GM10266 (cell line): ENCODE results near the gene PRELID3B.

Source experiments
- DNase-seq: peaks from one replicate; pipeline ENCODE4 v3.0.0; 2012; ENCODE audit errors: extremely low spot score
- TF ChIP-seq, protein P1 (sequence below): IDR thresholded peaks from 2 replicates; pipeline ENCODE4 v1.5.1; 2012; ENCODE audit warnings: mild to moderate bottlenecking, low read depth; ENCODE audit not compliant: control insufficient read depth, insufficient read depth; ENCODE audit errors: missing control alignments

Gene PRELID3B

GRCh38 chr20:59026904-59027740 lies 15.5 kb downstream of the PRELID3B start:
- TF ChIP-seq, protein P1, sequence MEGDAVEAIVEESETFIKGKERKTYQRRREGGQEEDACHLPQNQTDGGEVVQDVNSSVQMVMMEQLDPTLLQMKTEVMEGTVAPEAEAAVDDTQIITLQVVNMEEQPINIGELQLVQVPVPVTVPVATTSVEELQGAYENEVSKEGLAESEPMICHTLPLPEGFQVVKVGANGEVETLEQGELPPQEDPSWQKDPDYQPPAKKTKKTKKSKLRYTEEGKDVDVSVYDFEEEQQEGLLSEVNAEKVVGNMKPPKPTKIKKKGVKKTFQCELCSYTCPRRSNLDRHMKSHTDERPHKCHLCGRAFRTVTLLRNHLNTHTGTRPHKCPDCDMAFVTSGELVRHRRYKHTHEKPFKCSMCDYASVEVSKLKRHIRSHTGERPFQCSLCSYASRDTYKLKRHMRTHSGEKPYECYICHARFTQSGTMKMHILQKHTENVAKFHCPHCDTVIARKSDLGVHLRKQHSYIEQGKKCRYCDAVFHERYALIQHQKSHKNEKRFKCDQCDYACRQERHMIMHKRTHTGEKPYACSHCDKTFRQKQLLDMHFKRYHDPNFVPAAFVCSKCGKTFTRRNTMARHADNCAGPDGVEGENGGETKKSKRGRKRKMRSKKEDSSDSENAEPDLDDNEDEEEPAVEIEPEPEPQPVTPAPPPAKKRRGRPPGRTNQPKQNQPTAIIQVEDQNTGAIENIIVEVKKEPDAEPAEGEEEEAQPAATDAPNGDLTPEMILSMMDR = no peak
- DNase-seq = no peak

DNA sequence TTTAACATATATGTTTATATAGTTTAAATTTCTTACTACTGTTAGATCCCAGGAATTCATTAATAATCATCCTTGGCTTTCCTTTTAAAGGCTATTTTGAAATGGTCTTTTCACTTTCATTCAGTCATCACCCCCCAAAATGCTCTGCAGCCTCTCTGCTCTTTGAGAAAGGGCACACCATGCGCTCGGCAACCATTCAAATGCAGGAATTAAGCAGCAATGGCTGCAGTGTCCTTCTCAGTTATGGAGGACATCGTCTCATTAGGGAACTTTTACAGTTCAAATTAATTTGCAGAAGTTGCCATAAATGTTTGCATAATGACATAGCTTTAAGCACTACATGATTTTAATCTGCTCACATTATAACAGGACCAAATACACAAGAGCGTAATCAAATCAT lies 17.1 kb downstream of the PRELID3B start:
- no peak for DNase-seq
- TF ChIP-seq, protein P1 = no peak

- DNase-seq = no peak
- TF ChIP-seq, protein P1 = no peak
Observed at GRCh38 chr20:59025086-59025485, 17.5 kb downstream of the PRELID3B start.

- DNase-seq = no peak
- TF ChIP-seq, protein P1 = no peak
Observed at GRCh38 chr20:59024111-59024530, 18.5 kb downstream of the PRELID3B start.

DNA sequence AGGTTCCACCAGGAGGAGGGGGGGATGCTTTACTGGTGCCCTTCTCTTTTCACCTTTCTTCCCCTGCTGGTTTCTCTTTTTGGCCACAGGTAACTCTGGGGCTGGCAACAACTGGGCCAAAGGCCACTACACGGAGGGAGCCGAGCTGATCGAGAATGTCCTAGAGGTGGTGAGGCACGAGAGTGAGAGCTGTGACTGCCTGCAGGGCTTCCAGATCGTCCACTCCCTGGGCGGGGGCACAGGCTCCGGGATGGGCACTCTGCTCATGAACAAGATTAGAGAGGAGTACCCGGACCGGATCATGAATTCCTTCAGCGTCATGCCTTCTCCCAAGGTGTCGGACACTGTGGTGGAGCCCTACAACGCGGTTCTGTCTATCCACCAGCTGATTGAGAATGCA lies 19.0 kb downstream of the PRELID3B start:
- TF ChIP-seq, protein P1 = no peak
- DNase-seq = no peak

- no peak for DNase-seq
- TF ChIP-seq, protein P1 = no peak
Observed at GRCh38 chr20:59022754-59023153, 19.8 kb downstream of the PRELID3B start.

GRCh38 chr20:59020938-59021551 lies 21.5 kb downstream of the PRELID3B start:
- no peak for DNase-seq
- TF ChIP-seq, protein P1 = no peak
